ENCODE results near the gene KSR2.

- TF ChIP-seq, protein P1, sequence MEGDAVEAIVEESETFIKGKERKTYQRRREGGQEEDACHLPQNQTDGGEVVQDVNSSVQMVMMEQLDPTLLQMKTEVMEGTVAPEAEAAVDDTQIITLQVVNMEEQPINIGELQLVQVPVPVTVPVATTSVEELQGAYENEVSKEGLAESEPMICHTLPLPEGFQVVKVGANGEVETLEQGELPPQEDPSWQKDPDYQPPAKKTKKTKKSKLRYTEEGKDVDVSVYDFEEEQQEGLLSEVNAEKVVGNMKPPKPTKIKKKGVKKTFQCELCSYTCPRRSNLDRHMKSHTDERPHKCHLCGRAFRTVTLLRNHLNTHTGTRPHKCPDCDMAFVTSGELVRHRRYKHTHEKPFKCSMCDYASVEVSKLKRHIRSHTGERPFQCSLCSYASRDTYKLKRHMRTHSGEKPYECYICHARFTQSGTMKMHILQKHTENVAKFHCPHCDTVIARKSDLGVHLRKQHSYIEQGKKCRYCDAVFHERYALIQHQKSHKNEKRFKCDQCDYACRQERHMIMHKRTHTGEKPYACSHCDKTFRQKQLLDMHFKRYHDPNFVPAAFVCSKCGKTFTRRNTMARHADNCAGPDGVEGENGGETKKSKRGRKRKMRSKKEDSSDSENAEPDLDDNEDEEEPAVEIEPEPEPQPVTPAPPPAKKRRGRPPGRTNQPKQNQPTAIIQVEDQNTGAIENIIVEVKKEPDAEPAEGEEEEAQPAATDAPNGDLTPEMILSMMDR (IDR thresholded peaks at IDR 0.05): no peak
- no peak for TF ChIP-seq POLR2A (IDR thresholded peaks at IDR 0.05)
Measured at GRCh38 chr12:117980616-117981015, 11.8 kb upstream of the KSR2 start.
